ENCODE data around the gene PPP6R2.

PPP6R2 gene

GRCh38 chr22:50303848-50304527, 39.1 kb upstream of the PPP6R2 start (continued):
- TF ChIP-seq HIC1 (tag by site-specific recombination; IDR thresholded peaks at IDR 0.05) (no peak), ZNF830 (tag by site-specific recombination; IDR thresholded peaks at IDR 0.05; ENCODE audit: low read depth) (no peak), HOXA7 (CRISPR knock-in tag; IDR thresholded peaks at IDR 0.05; ENCODE audit: borderline replicate concordance) (no peak), ZNF660 (tag by site-specific recombination; IDR thresholded peaks at IDR 0.05) (0 out of 2 replicates have a peak, but pooled peaks have one; percentile 20), SCRT2 (tag by site-specific recombination; IDR thresholded peaks at IDR 0.05) (peak; percentile 84), ELK4 (IDR thresholded peaks at IDR 0.05; ENCODE audit: borderline replicate concordance, low read depth, low read length) (no peak), ZNF76 (tag by site-specific recombination; IDR thresholded peaks at IDR 0.05; ENCODE audit: borderline replicate concordance, low read depth) (peak; percentile 73; the same call in 1 of the 2 replicates), ZBTB8A (tag by site-specific recombination; IDR thresholded peaks at IDR 0.05) (peak; percentile 81), SP3 (tag by site-specific recombination; IDR thresholded peaks at IDR 0.05) (peak; percentile 57), ZNF248 (tag by site-specific recombination; IDR thresholded peaks at IDR 0.05) (no peak), ZNF654 (tag by site-specific recombination; IDR thresholded peaks at IDR 0.05; ENCODE audit: low read depth) (no peak), ZBTB6 (tag by site-specific recombination; IDR thresholded peaks at IDR 0.05) (no peak), ZNF664 (tag by site-specific recombination; IDR thresholded peaks at IDR 0.05) (no peak), ZNF121 (tag by site-specific recombination; IDR thresholded peaks at IDR 0.05) (no peak), GLIS2 (tag by site-specific recombination; IDR thresholded peaks at IDR 0.05) (peak; percentile 59), ZNF701 (tag by site-specific recombination; IDR thresholded peaks at IDR 0.05) (no peak), KLF1 (tag by site-specific recombination; IDR thresholded peaks at IDR 0.05) (peak; percentile 85), KLF7 (tag by site-specific recombination; IDR thresholded peaks at IDR 0.05; ENCODE audit: borderline replicate concordance) (no peak), ZSCAN4 (tag by site-specific recombination; IDR thresholded peaks at IDR 0.05) (no peak), ZBTB20 (tag by site-specific recombination; IDR thresholded peaks at IDR 0.05) (peak; percentile 54), ZNF692 (tag by site-specific recombination; IDR thresholded peaks at IDR 0.05) (0 out of 2 replicates have a peak, but pooled peaks have one; percentile 45), CTCF (tag by site-specific recombination; IDR thresholded peaks at IDR 0.05) (peak; percentile 67), ZNF366 (tag by site-specific recombination; conservative IDR thresholded peaks at IDR 0.05) (peak; percentile 42), KLF16 (tag by site-specific recombination; IDR thresholded peaks at IDR 0.05) (no peak), ZNF19 (tag by site-specific recombination; IDR thresholded peaks at IDR 0.05; ENCODE audit: low read depth) (no peak), GLIS1 (tag by site-specific recombination; IDR thresholded peaks at IDR 0.05) (peak; percentile 75), KLF17 (tag by site-specific recombination; IDR thresholded peaks at IDR 0.05) (peak; percentile 87; the same call in 1 of the 2 replicates)
